Activated CD4-positive, alpha-beta T cell treated with anti-CD3 and anti-CD28 coated beads, Interleukin-2, amount 50 U/mL, for 4 hours (primary cell): ENCODE results near the gene PLD5.
"Not testable (repeated sequence)": the region's sequence is repeated elsewhere in the genome, so short reads cannot be mapped to it uniquely, and the experiment has no call there.

Source experiments
- DNase-seq, 2 experiments: peaks; one replicate each; pipeline ENCODE4 v3.0.0-alpha.2; 2020

PLD5 gene

GRCh38 chr1:242477944-242478343, 46.6 kb downstream of the PLD5 start:
- no peak for DNase-seq

- DNase-seq, result no peak
Observed at GRCh38 chr1:242470774-242471173, 53.7 kb downstream of the PLD5 start.

GRCh38 chr1:242468784-242469183, 55.7 kb downstream of the PLD5 start:
- no peak for DNase-seq

- no peak for DNase-seq
Observed at GRCh38 chr1:242467556-242468145, 56.8 kb downstream of the PLD5 start.

- no peak for DNase-seq
Observed at GRCh38 chr1:242462867-242463266, 61.6 kb downstream of the PLD5 start.

GRCh38 chr1:242459740-242460139, 64.8 kb downstream of the PLD5 start:
- DNase-seq, result not testable (repeated sequence)

GRCh38 chr1:242456726-242457269, 67.7 kb downstream of the PLD5 start:
- no peak for DNase-seq

- no peak for DNase-seq
Observed at GRCh38 chr1:242455052-242455361, 69.5 kb downstream of the PLD5 start.

GRCh38 chr1:242454262-242455051, 70.0 kb downstream of the PLD5 start:
- DNase-seq, result no peak

- DNase-seq, result no peak
Observed at GRCh38 chr1:242452573-242452972, 71.9 kb downstream of the PLD5 start.

GRCh38 chr1:242449661-242450060, 74.8 kb downstream of the PLD5 start:
- no peak for DNase-seq

- no peak for DNase-seq
Observed at GRCh38 chr1:242448910-242449645, 75.4 kb downstream of the PLD5 start.

- no peak for DNase-seq
Observed at GRCh38 chr1:242447689-242448088, 76.8 kb downstream of the PLD5 start.

GRCh38 chr1:242440757-242441156, 83.7 kb downstream of the PLD5 start:
- no peak for DNase-seq

GRCh38 chr1:242435200-242435599, 89.3 kb downstream of the PLD5 start:
- DNase-seq, result no peak

- no peak for DNase-seq
Observed at GRCh38 chr1:242432491-242433095, 91.9 kb downstream of the PLD5 start.

- no peak for DNase-seq
Observed at GRCh38 chr1:242431786-242432185, 92.7 kb downstream of the PLD5 start.

- DNase-seq, result no peak
Observed at GRCh38 chr1:242430956-242431355, 93.5 kb downstream of the PLD5 start.

GRCh38 chr1:242428399-242429190, 95.9 kb downstream of the PLD5 start:
- DNase-seq, result no peak

GRCh38 chr1:242427519-242427918, 97.0 kb downstream of the PLD5 start:
- no peak for DNase-seq

- no peak for DNase-seq
Observed at GRCh38 chr1:242426271-242426905, 98.1 kb downstream of the PLD5 start.

- no peak for DNase-seq
Observed at GRCh38 chr1:242425232-242425631, 99.3 kb downstream of the PLD5 start.
